Vagina (tissue), 2 donors: Measurements from ENCODE around the gene CRYZL1. TPM values are rescaled to one million over a fixed set of nuclear protein-coding genes. Genes with fewer than 3 reads are reported as not detected.
"Not testable (repeated sequence)": the region's sequence is repeated elsewhere in the genome, so short reads cannot be mapped to it uniquely, and the experiment has no call there.

Experiments used
- DNase-seq, 2 donors: peaks; one replicate each; pipeline ENCODE4 v3.0.0-alpha.2; 2017; ENCODE audit errors: extremely low spot score in 2 of 2
- H3K27ac ChIP-seq: fragments of 200-600 bp; sonication (generic); one replicate; pipeline ENCODE4 v1.5.1; 2019
- H3K27me3 ChIP-seq: fragments of 200-600 bp; sonication (generic); one replicate; pipeline ENCODE4 v1.5.1; 2019
- H3K36me3 ChIP-seq, 2 donors: fragments of 200-600 bp; sonication (generic); one replicate each; pipeline ENCODE4 v1.5.1; 2017 to 2019
- H3K4me1 ChIP-seq: fragments of 200-600 bp; sonication (generic); one replicate; pipeline ENCODE4 v1.5.1; 2019
- H3K4me3 ChIP-seq, 2 donors: fragments of 200-600 bp; sonication (generic); 1 replicate in 1 of 2; 2 replicates in 1 of 2; pipeline ENCODE4 v1.5.1; 2016 to 2019
- H3K9me3 ChIP-seq: fragments of 200-600 bp; sonication (generic); one replicate; pipeline ENCODE4 v1.5.1; 2019
- POLR2A ChIP-seq, 2 donors: fragments of 450-650 bp; IDR thresholded peaks; one replicate each; pipeline ENCODE4 v1.6.1; 2017; ENCODE audit warnings: antibody characterized with exemption in 2 of 2, mild to moderate bottlenecking in 2 of 2, moderate library complexity in 2 of 2
- POLR2AphosphoS5 ChIP-seq, 2 donors: sonication (generic); formaldehyde crosslinking; IDR thresholded peaks; one replicate each; pipeline ENCODE4 v1.9.0; 2017; ENCODE audit warnings: antibody characterized with exemption in 2 of 2, mild to moderate bottlenecking in 2 of 2, low read depth in 1 of 2; ENCODE audit not compliant: insufficient read depth in 1 of 2
- intact Hi-C: fragments of 100-400 bp; cut with DNase I; formaldehyde crosslinking; loops from one replicate; pipeline ENCODE4 v1.15.1; 2023
- total RNA-seq: library from RNA; depleted of rRNA; stranded (reverse); fragments of >200 nt; gene quantifications from one replicate; pipeline ENCODE4 v1.2.3, GENCODE V29; 2016
- TF ChIP-seq, protein P1 (sequence below), 3 experiments: fragments of 450-650 bp in 2 of 3; fragments of 200-600 bp in 1 of 3; sonication (generic) in 1 of 3; IDR thresholded peaks; one replicate each; pipeline ENCODE4 v1.5.1; 2017 to 2019; ENCODE audit warnings: antibody characterized with exemption in 3 of 3, mild to moderate bottlenecking in 2 of 3, moderate library complexity in 2 of 3

Gene CRYZL1
- total RNA-seq, 1 donor from 2014 or later, result 56.2 TPM

- intact Hi-C loops, result no loop called here
- no peak for DNase-seq
- TF ChIP-seq POLR2A (IDR thresholded peaks at IDR 0.05) (no peak), POLR2AphosphoS5 (IDR thresholded peaks at IDR 0.05; ENCODE audit: insufficient read depth in 1 of 2, low read depth in 1 of 2) (no peak)
- TF ChIP-seq, protein P1, sequence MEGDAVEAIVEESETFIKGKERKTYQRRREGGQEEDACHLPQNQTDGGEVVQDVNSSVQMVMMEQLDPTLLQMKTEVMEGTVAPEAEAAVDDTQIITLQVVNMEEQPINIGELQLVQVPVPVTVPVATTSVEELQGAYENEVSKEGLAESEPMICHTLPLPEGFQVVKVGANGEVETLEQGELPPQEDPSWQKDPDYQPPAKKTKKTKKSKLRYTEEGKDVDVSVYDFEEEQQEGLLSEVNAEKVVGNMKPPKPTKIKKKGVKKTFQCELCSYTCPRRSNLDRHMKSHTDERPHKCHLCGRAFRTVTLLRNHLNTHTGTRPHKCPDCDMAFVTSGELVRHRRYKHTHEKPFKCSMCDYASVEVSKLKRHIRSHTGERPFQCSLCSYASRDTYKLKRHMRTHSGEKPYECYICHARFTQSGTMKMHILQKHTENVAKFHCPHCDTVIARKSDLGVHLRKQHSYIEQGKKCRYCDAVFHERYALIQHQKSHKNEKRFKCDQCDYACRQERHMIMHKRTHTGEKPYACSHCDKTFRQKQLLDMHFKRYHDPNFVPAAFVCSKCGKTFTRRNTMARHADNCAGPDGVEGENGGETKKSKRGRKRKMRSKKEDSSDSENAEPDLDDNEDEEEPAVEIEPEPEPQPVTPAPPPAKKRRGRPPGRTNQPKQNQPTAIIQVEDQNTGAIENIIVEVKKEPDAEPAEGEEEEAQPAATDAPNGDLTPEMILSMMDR (IDR thresholded peaks at IDR 0.05), result no peak
- Histone ChIP-seq H3K27ac (no peak overlapping the region), H3K4me3 (no peak overlapping the region), H3K27me3 (no peaks in the 10 kb centered on the region), H3K36me3 (no peaks in the 10 kb centered on the region), H3K9me3 (no peaks in the 10 kb centered on the region), H3K4me1 (peaks cover 17% of the 10 kb centered on the region)
Measured at GRCh38 chr21:33677450-33677849, 35.9 kb upstream of the CRYZL1 start.

DNA sequence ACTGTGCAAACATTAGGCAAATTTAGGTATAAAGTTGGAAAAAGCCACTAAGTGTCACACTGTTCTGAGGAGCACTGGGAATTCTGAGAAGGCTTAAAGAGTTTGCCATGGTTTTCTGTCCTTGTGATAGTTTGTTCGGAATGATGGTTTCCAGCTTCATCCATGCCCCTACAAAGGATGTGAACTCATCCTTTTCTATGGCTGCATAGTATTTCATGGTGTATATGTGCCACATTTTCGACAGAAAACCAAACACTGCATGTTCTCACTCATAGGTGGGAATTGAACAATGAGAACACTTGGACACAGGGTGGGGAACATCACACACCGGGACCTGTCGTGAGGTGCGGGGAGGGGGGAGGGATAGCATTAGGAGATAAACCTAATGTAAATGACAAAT is 35.1 kb upstream of the CRYZL1 start:
- H3K4me3 ChIP-seq, H3K9me3 ChIP-seq, DNase-seq, H3K27ac ChIP-seq, H3K36me3 ChIP-seq, H3K27me3 ChIP-seq, intact Hi-C loops: not testable (repeated sequence)
- peaks cover 17% of the 10 kb centered on the region for H3K4me1 ChIP-seq

- no peak overlapping the region for H3K4me3 ChIP-seq
- no peak for DNase-seq
- intact Hi-C loops, result no loop called here
Measured at GRCh38 chr21:33674226-33674625, 32.7 kb upstream of the CRYZL1 start.

DNA sequence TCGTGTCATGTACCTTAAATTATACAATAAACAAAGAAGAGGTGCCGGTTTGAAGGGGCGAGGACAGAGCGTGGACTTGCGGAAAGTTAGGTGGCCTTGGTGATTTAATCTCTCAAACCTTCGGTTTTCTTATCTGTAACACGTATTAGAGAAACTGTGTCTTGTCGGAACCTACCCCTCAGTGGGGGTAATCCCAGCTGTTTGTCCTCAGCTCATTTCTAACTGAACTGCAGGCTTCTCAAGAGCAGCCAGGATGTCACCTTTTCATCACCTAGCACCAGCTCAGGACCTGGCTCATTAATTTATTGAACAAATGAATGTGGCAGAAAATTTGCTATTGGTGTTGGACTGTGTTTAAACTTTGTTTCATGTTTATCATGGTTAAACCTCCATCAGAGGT is 31.9 kb upstream of the CRYZL1 start:
- Histone ChIP-seq H3K4me3 (no peak overlapping the region), H3K4me1 (peaks cover 6% of the 10 kb centered on the region), H3K27ac (no peak overlapping the region), H3K36me3 (no peaks in the 10 kb centered on the region), H3K27me3 (no peaks in the 10 kb centered on the region), H3K9me3 (no peaks in the 10 kb centered on the region)
- intact Hi-C loops, result no loop called here
- TF ChIP-seq, protein P1 (IDR thresholded peaks at IDR 0.05), result no peak
- TF ChIP-seq POLR2A (IDR thresholded peaks at IDR 0.05) (no peak), POLR2AphosphoS5 (IDR thresholded peaks at IDR 0.05; ENCODE audit: insufficient read depth in 1 of 2, low read depth in 1 of 2) (no peak)
- DNase-seq, result no peak

More at GRCh38 chr21:33674226-33674625, 32.7 kb upstream of the CRYZL1 start:
- Histone ChIP-seq H3K27me3 (no peaks in the 10 kb centered on the region), H3K36me3 (no peaks in the 10 kb centered on the region), H3K27ac (no peak overlapping the region), H3K4me1 (peaks cover 8% of the 10 kb centered on the region), H3K9me3 (no peaks in the 10 kb centered on the region)
- no peak for TF ChIP-seq POLR2A (IDR thresholded peaks at IDR 0.05)
- no peak for TF ChIP-seq POLR2AphosphoS5 (IDR thresholded peaks at IDR 0.05; ENCODE audit: insufficient read depth in 1 of 2, low read depth in 1 of 2)

- intact Hi-C loops, result no loop called here
- DNase-seq, result no peak
- TF ChIP-seq POLR2A (IDR thresholded peaks at IDR 0.05), result no peak
- TF ChIP-seq POLR2AphosphoS5 (IDR thresholded peaks at IDR 0.05; ENCODE audit: insufficient read depth in 1 of 2, low read depth in 1 of 2), result no peak
- TF ChIP-seq, protein P1 (IDR thresholded peaks at IDR 0.05), result no peak
- Histone ChIP-seq H3K27me3 (no peaks in the 10 kb centered on the region), H3K9me3 (no peaks in the 10 kb centered on the region), H3K4me3 (no peak overlapping the region), H3K27ac (no peak overlapping the region), H3K4me1 (peaks cover 13% of the 10 kb centered on the region), H3K36me3 (no peaks in the 10 kb centered on the region)
Measured at GRCh38 chr21:33670076-33670978, 28.8 kb upstream of the CRYZL1 start.

- Histone ChIP-seq H3K4me1 (peaks cover 13% of the 10 kb centered on the region), H3K36me3 (no peaks in the 10 kb centered on the region), H3K9me3 (no peaks in the 10 kb centered on the region), H3K4me3 (no peak overlapping the region), H3K27ac (no peak overlapping the region), H3K27me3 (no peaks in the 10 kb centered on the region)
- DNase-seq, result no peak
- intact Hi-C loops, result no loop called here
- TF ChIP-seq, protein P1 (IDR thresholded peaks at IDR 0.05), result no peak
- TF ChIP-seq POLR2AphosphoS5 (IDR thresholded peaks at IDR 0.05; ENCODE audit: insufficient read depth in 1 of 2, low read depth in 1 of 2) (no peak), POLR2A (IDR thresholded peaks at IDR 0.05) (no peak)
Measured at GRCh38 chr21:33668620-33669019, 27.1 kb upstream of the CRYZL1 start.
